Activated CD4-positive, alpha-beta T cell treated with anti-CD3 and anti-CD28 coated beads, Interleukin-2, amount 10 ng/mL, durations not matched to agents 7 days and 5 days (primary cell): ENCODE results near the gene SNCB. TPM values are rescaled to one million over a fixed set of nuclear protein-coding genes. Genes with fewer than 3 reads are reported as not detected.

Experiments used
- CTCF ChIA-PET: fragments of 350-600 bp; sonication (Branson Sonifier 250); formaldehyde crosslinking; loops from one replicate; lab custom pipeline; 2021; ENCODE audit warnings: antibody characterized with exemption; lab: Charles Lee
- POLR2A ChIA-PET: fragments of 350-600 bp; sonication (Branson Sonifier 250); formaldehyde crosslinking; loops from one replicate; lab custom pipeline; 2021; ENCODE audit warnings: antibody characterized with exemption; lab: Charles Lee
- DNase-seq: peaks from one replicate; pipeline ENCODE4 v3.0.0-alpha.2; 2020
- H3K27ac Mint-ChIP-seq: one replicate; pipeline ENCODE4 v1.8.0; 2021; ENCODE audit warnings: mild to moderate bottlenecking, moderate library complexity, mixed read lengths
- H3K27me3 Mint-ChIP-seq: one replicate; pipeline ENCODE4 v1.8.0; 2021; ENCODE audit warnings: mixed read lengths
- H3K36me3 Mint-ChIP-seq: one replicate; pipeline ENCODE4 v1.8.0; 2021; ENCODE audit warnings: low read depth, mixed read lengths
- H3K4me1 Mint-ChIP-seq: one replicate; pipeline ENCODE4 v1.8.0; 2021; ENCODE audit warnings: mixed read lengths
- H3K4me3 Mint-ChIP-seq: one replicate; pipeline ENCODE4 v1.8.0; 2021; ENCODE audit warnings: mild to moderate bottlenecking, moderate library complexity, mixed read lengths
- H3K9me3 Mint-ChIP-seq: one replicate; pipeline ENCODE4 v1.8.0; 2021; ENCODE audit warnings: mixed read lengths
- total RNA-seq, 2 experiments: library from RNA; stranded (reverse); gene quantifications; one replicate each; pipeline ENCODE4 v1.2.3, GENCODE V29; 2021

SNCB gene
- total RNA-seq, 2 experiments from 2014 or later, result not detected

GRCh38 chr5:176647030-176647842, 16.9 kb upstream of the SNCB start, which contains the start of gene TSPAN17:
TSS of gene TSPAN17 (plus strand) at chr5:176647484. CDS start at chr5:176647616, 132 bp downstream.
- H3K4me3 Mint-ChIP-seq, result peak within 1 kb of the TSS; percentile 73
- peak; percentile 99 for DNase-seq
- peaks cover 2% of the 10 kb centered on the region for H3K36me3 Mint-ChIP-seq
- no peaks in the 10 kb centered on the region for H3K9me3 Mint-ChIP-seq
- peaks cover 49% of the 10 kb centered on the region for H3K4me1 Mint-ChIP-seq
- peak within 1 kb of the TSS; percentile 88 for H3K27ac Mint-ChIP-seq
- no peaks in the 10 kb centered on the region for H3K27me3 Mint-ChIP-seq
- ChIA-PET CTCF (interaction anchor here (0.5 to 10.6 kb wide), 6 partner anchors 9 to 286 kb away, joined by 3 to 76 read pairs (median 3); partner anchors contain the start of genes EIF4E1B and SNCB), POLR2A (interaction anchor here (0.5 kb wide), 1 partner anchor 12 kb away, joined by 3 read pairs; no protein-coding TSS in a partner anchor)

GRCh38 chr5:176646707-176647029, 16.3 kb upstream of the SNCB start:
- Mint-ChIP-seq H3K4me1 (peaks cover 44% of the 10 kb centered on the region), H3K4me3 (peak overlapping the region; percentile 73), H3K9me3 (no peaks in the 10 kb centered on the region), H3K27ac (peak overlapping the region; percentile 87), H3K27me3 (no peaks in the 10 kb centered on the region), H3K36me3 (no peaks in the 10 kb centered on the region)
- ChIA-PET POLR2A (no interaction called here), CTCF (interaction anchor here (0.6 to 10.6 kb wide), 4 partner anchors 8 to 286 kb away, joined by 3 to 76 read pairs (median 3); no protein-coding TSS in a partner anchor)
- no peak for DNase-seq

- Mint-ChIP-seq H3K27me3 (no peaks in the 10 kb centered on the region), H3K4me3 (peak overlapping the region; percentile 73)
- POLR2A ChIA-PET, result no interaction called here
Observed at GRCh38 chr5:176646049-176646706, 15.8 kb upstream of the SNCB start.

GRCh38 chr5:176644878-176645670, 14.7 kb upstream of the SNCB start:
- Mint-ChIP-seq H3K36me3 (no peaks in the 10 kb centered on the region), H3K4me3 (no peak overlapping the region), H3K27ac (no peak overlapping the region), H3K9me3 (no peaks in the 10 kb centered on the region), H3K4me1 (peaks cover 33% of the 10 kb centered on the region), H3K27me3 (no peaks in the 10 kb centered on the region)
- ChIA-PET CTCF (interaction anchor here (0.8 to 10.6 kb wide), 5 partner anchors 14 to 29 kb away, joined by 3 to 76 read pairs (median 3); partner anchors contain the start of genes EIF4E1B and SNCB), POLR2A (no interaction called here)
- no peak for DNase-seq

More at GRCh38 chr5:176646049-176646706, 15.8 kb upstream of the SNCB start:
- no peaks in the 10 kb centered on the region for H3K36me3 Mint-ChIP-seq
- peaks cover 44% of the 10 kb centered on the region for H3K4me1 Mint-ChIP-seq
- CTCF ChIA-PET, result interaction anchor here (0.6 to 10.6 kb wide), 3 partner anchors 8 to 40 kb away, joined by 3 to 76 read pairs (median 3); no protein-coding TSS in a partner anchor
- H3K27ac Mint-ChIP-seq, result peak overlapping the region; percentile 87
- no peak for DNase-seq
- no peaks in the 10 kb centered on the region for H3K9me3 Mint-ChIP-seq

- H3K9me3 Mint-ChIP-seq, result no peaks in the 10 kb centered on the region
- no peak overlapping the region for H3K27ac Mint-ChIP-seq
- DNase-seq, result no peak
- H3K4me1 Mint-ChIP-seq, result peaks cover 27% of the 10 kb centered on the region
- H3K4me3 Mint-ChIP-seq, result no peak overlapping the region
- no peaks in the 10 kb centered on the region for H3K36me3 Mint-ChIP-seq
- CTCF ChIA-PET, result interaction anchor here (0.7 to 10.6 kb wide), 4 partner anchors 15 to 71 kb away, joined by 3 to 76 read pairs (median 3); no protein-coding TSS in a partner anchor
- no peaks in the 10 kb centered on the region for H3K27me3 Mint-ChIP-seq
- POLR2A ChIA-PET, result no interaction called here
Observed at GRCh38 chr5:176644294-176644693, 14.0 kb upstream of the SNCB start.

- no peak overlapping the region for H3K27ac Mint-ChIP-seq
- no peaks in the 10 kb centered on the region for H3K36me3 Mint-ChIP-seq
- ChIA-PET POLR2A (no interaction called here), CTCF (interaction anchor here (0.7 to 10.6 kb wide), 4 partner anchors 15 to 71 kb away, joined by 3 to 76 read pairs (median 3); no protein-coding TSS in a partner anchor)
- H3K4me3 Mint-ChIP-seq, result no peak overlapping the region
- H3K4me1 Mint-ChIP-seq, result peaks cover 20% of the 10 kb centered on the region
- no peaks in the 10 kb centered on the region for H3K27me3 Mint-ChIP-seq
- no peak for DNase-seq
- H3K9me3 Mint-ChIP-seq, result no peaks in the 10 kb centered on the region
Observed at GRCh38 chr5:176643491-176644219, 13.3 kb upstream of the SNCB start.

GRCh38 chr5:176642675-176643490, 12.5 kb upstream of the SNCB start:
- DNase-seq, result no peak
- Mint-ChIP-seq H3K36me3 (no peaks in the 10 kb centered on the region), H3K27me3 (peaks cover 2% of the 10 kb centered on the region), H3K27ac (no peak overlapping the region), H3K4me1 (peaks cover 13% of the 10 kb centered on the region), H3K4me3 (no peak overlapping the region), H3K9me3 (no peaks in the 10 kb centered on the region)
- POLR2A ChIA-PET, result no interaction called here
- CTCF ChIA-PET, result interaction anchor here (10.6 kb wide), 1 partner anchor 16 kb away, joined by 76 read pairs; no protein-coding TSS in a partner anchor

- Mint-ChIP-seq H3K27ac (no peak overlapping the region), H3K4me1 (no peaks in the 10 kb centered on the region), H3K4me3 (no peak overlapping the region), H3K9me3 (no peaks in the 10 kb centered on the region), H3K36me3 (no peaks in the 10 kb centered on the region), H3K27me3 (peaks cover 6% of the 10 kb centered on the region)
- no peak for DNase-seq
- ChIA-PET CTCF (interaction anchor here (1.3 kb wide), 1 partner anchor 10 kb away, joined by 6 read pairs; the partner anchor contains the start of genes EIF4E1B and SNCB), POLR2A (no interaction called here)
Observed at GRCh38 chr5:176640616-176641015, 10.3 kb upstream of the SNCB start.

GRCh38 chr5:176639981-176640380, 9.6 kb upstream of the SNCB start:
- ChIA-PET POLR2A (no interaction called here), CTCF (interaction anchor here (1.3 kb wide), 1 partner anchor 9 kb away, joined by 6 read pairs; the partner anchor contains the start of genes EIF4E1B and SNCB)
- no peak for DNase-seq
- no peaks in the 10 kb centered on the region for H3K9me3 Mint-ChIP-seq
- H3K36me3 Mint-ChIP-seq, result no peaks in the 10 kb centered on the region
- H3K27me3 Mint-ChIP-seq, result peaks cover 12% of the 10 kb centered on the region
- no peak overlapping the region for H3K4me3 Mint-ChIP-seq
- no peaks in the 10 kb centered on the region for H3K4me1 Mint-ChIP-seq
- H3K27ac Mint-ChIP-seq, result no peak overlapping the region

- H3K4me3 Mint-ChIP-seq, result no peak overlapping the region
- no peak for DNase-seq
- ChIA-PET POLR2A (no interaction called here), CTCF (interaction anchor here (1.3 to 1.6 kb wide), 2 partner anchors 8 to 9 kb away, joined by 3 to 6 read pairs; partner anchors contain the start of genes EIF4E1B, SNCB and TSPAN17)
- H3K36me3 Mint-ChIP-seq, result no peaks in the 10 kb centered on the region
- H3K27ac Mint-ChIP-seq, result no peak overlapping the region
- no peaks in the 10 kb centered on the region for H3K4me1 Mint-ChIP-seq
- H3K9me3 Mint-ChIP-seq, result no peaks in the 10 kb centered on the region
- H3K27me3 Mint-ChIP-seq, result peaks cover 16% of the 10 kb centered on the region
Observed at GRCh38 chr5:176639208-176639607, 8.9 kb upstream of the SNCB start.

GRCh38 chr5:176638437-176638836, 8.1 kb upstream of the SNCB start:
- Mint-ChIP-seq H3K9me3 (no peaks in the 10 kb centered on the region), H3K4me1 (peaks cover 3% of the 10 kb centered on the region), H3K4me3 (no peak overlapping the region), H3K27ac (no peak overlapping the region), H3K36me3 (no peaks in the 10 kb centered on the region), H3K27me3 (peaks cover 24% of the 10 kb centered on the region)
- CTCF ChIA-PET, result interaction anchor here (1.6 kb wide), 1 partner anchor 9 kb away, joined by 3 read pairs; the partner anchor contains the start of gene TSPAN17
- DNase-seq, result no peak
- POLR2A ChIA-PET, result no interaction called here
